ENCODE results near the gene PLEKHA7. TPM values are rescaled to one million over a fixed set of nuclear protein-coding genes. Genes with fewer than 3 reads are reported as not detected.

The PLEKHA7 gene
- total RNA-seq, 2 experiments from 2014 or later, result 0.13 TPM; not detected in 1

DNA sequence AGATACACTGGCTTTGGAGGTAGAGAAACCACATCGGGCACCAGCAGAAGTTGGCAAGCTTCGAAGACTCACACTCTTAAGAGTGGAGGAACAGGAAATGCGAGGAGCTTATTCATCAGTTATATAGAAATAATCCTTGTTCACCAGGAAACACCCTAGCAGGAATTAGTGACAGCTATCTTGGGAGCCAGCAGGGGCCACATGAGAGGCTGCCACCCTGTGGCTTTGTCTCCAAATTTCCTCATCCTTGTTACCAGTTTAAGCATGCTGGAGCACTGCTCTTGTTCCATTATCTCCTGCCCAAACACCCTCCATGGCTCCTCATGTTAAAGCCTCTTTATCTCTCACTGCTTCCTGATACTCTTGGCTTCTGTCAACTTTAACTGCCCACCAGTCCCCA is 131.0 kb downstream of the PLEKHA7 start:
- no peak overlapping the region for H3K4me3 ChIP-seq (ENCODE audit: low read depth, low read length, poor library complexity, severe bottlenecking)
- H3K9me2 ChIP-seq (ENCODE audit: insufficient read depth, low read length), result no peaks in the 10 kb centered on the region
- intact Hi-C loops (cut with micrococcal nuclease; ENCODE audit: unreplicated experiment), result no loop called here
- no peaks in the 10 kb centered on the region for H3K4me1 ChIP-seq (ENCODE audit: insufficient read depth, low read length, poor library complexity, severe bottlenecking)
- H3K79me2 ChIP-seq (ENCODE audit: insufficient read depth, low read depth, low read length), result no peaks in the 10 kb centered on the region
- CTCF ChIA-PET (ENCODE audit: unreplicated experiment), result no interaction called here
- POLR2A ChIA-PET, result interaction anchor here (0.9 kb wide), 1 partner anchor 33 kb away, joined by 3 read pairs; no protein-coding TSS in a partner anchor
- H3K27ac ChIP-seq (ENCODE audit: low read depth, low read length, poor library complexity, severe bottlenecking), result no peak overlapping the region
- H4K20me1 ChIP-seq (ENCODE audit: insufficient read depth, low read length), result no peaks in the 10 kb centered on the region
- H3K9me3 ChIP-seq (ENCODE audit: low read length), result no peaks in the 10 kb centered on the region
- no TSS peak for BruUV-seq (replicated peaks)
- no peak overlapping the region for H2AFZ ChIP-seq (ENCODE audit: low read length)
- no peak overlapping the region for H3K4me2 ChIP-seq (ENCODE audit: low read length)
- TF ChIP-seq EZH2phosphoT487 (IDR thresholded peaks at IDR 0.05; ENCODE audit: borderline replicate concordance, low read depth, low read length), result no peak
- no peaks in the 10 kb centered on the region for H3K36me3 ChIP-seq (ENCODE audit: insufficient read depth, low read length)
- no peak for DNase-seq (ENCODE audit: low spot score)

DNA sequence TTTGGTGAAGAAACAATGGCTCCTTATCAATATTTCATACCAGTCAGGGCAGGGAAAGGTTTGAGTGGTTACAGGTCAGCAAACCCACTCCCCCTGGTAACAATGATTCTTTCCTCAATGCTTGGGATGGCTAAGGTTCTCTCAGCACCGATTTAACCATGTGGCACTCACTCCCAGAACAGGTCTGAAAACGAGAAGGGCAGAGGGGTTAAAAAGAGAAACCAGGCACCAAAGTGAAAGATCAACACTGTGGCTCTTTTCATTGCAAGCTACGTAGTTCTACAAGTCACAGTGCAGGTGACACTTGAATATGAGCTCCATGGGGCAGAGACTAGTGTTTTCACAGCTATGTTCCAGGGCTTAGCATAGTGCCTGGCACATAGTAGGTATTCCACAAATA is 132.4 kb downstream of the PLEKHA7 start:
- no peaks in the 10 kb centered on the region for H4K20me1 ChIP-seq (ENCODE audit: insufficient read depth, low read length)
- H3K9me2 ChIP-seq (ENCODE audit: insufficient read depth, low read length), result no peaks in the 10 kb centered on the region
- ChIA-PET CTCF (ENCODE audit: unreplicated experiment) (no interaction called here), POLR2A (no interaction called here)
- H3K79me2 ChIP-seq (ENCODE audit: insufficient read depth, low read depth, low read length), result no peaks in the 10 kb centered on the region
- no peak overlapping the region for H2AFZ ChIP-seq (ENCODE audit: low read length)
- no peak overlapping the region for H3K4me3 ChIP-seq (ENCODE audit: low read depth, low read length, poor library complexity, severe bottlenecking)
- H3K4me2 ChIP-seq (ENCODE audit: low read length), result no peak overlapping the region
- H3K36me3 ChIP-seq (ENCODE audit: insufficient read depth, low read length), result no peaks in the 10 kb centered on the region
- H3K27ac ChIP-seq (ENCODE audit: low read depth, low read length, poor library complexity, severe bottlenecking), result no peak overlapping the region
- no peak for DNase-seq (ENCODE audit: low spot score)
- H3K9me3 ChIP-seq (ENCODE audit: low read length), result no peaks in the 10 kb centered on the region
- intact Hi-C loops (cut with micrococcal nuclease; ENCODE audit: unreplicated experiment), result no loop called here
- TF ChIP-seq EZH2phosphoT487 (IDR thresholded peaks at IDR 0.05; ENCODE audit: borderline replicate concordance, low read depth, low read length), result no peak
- TF ChIP-seq, protein P1, sequence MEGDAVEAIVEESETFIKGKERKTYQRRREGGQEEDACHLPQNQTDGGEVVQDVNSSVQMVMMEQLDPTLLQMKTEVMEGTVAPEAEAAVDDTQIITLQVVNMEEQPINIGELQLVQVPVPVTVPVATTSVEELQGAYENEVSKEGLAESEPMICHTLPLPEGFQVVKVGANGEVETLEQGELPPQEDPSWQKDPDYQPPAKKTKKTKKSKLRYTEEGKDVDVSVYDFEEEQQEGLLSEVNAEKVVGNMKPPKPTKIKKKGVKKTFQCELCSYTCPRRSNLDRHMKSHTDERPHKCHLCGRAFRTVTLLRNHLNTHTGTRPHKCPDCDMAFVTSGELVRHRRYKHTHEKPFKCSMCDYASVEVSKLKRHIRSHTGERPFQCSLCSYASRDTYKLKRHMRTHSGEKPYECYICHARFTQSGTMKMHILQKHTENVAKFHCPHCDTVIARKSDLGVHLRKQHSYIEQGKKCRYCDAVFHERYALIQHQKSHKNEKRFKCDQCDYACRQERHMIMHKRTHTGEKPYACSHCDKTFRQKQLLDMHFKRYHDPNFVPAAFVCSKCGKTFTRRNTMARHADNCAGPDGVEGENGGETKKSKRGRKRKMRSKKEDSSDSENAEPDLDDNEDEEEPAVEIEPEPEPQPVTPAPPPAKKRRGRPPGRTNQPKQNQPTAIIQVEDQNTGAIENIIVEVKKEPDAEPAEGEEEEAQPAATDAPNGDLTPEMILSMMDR (conservative IDR thresholded peaks at IDR 0.05; ENCODE audit: low read length), result no peak
- no peaks in the 10 kb centered on the region for H3K4me1 ChIP-seq (ENCODE audit: insufficient read depth, low read length, poor library complexity, severe bottlenecking)
- BruUV-seq (replicated peaks), result no TSS peak

DNA sequence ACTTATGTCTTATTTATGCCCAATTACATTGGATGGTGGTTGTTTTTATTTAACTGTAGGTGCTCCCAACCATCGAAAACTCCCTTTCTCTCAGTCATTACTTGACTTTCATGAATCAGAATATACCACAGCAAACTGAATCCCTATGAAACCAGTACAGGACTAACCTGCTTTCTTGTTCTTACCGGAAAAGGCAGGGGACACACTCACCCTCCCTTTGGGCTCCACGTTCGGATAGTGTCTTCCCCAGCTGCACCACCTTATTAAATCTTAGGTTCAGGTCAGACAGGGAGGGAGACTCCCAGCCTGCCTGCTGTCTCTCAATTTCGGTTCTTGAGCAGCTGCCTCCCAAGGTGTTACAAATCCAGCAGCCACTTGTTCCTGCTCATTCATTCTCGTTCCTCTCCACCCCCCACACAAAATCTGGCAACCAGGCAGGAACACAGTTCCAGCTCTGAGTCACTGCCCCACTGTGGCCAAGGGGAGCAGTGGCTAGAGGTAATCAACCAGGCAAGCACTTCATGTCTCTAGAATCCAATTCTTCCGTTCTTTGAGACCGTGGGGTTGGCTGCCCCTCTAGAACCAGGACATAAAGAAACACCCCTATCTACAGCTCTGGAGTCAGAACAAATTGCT is 133.0 kb downstream of the PLEKHA7 start:
- no peak overlapping the region for H3K4me2 ChIP-seq (ENCODE audit: low read length)
- H3K4me3 ChIP-seq (ENCODE audit: low read depth, low read length, poor library complexity, severe bottlenecking), result no peak overlapping the region
- H3K79me2 ChIP-seq (ENCODE audit: insufficient read depth, low read depth, low read length), result no peaks in the 10 kb centered on the region
- TF ChIP-seq, protein P1 (conservative IDR thresholded peaks at IDR 0.05; ENCODE audit: low read length), result no peak
- TF ChIP-seq EZH2phosphoT487 (IDR thresholded peaks at IDR 0.05; ENCODE audit: borderline replicate concordance, low read depth, low read length), result no peak
- ChIA-PET CTCF (ENCODE audit: unreplicated experiment) (no interaction called here), POLR2A (interaction anchor here (0.7 kb wide), 1 partner anchor 11 kb away, joined by 4 read pairs; no protein-coding TSS in a partner anchor)
- no peak overlapping the region for H2AFZ ChIP-seq (ENCODE audit: low read length)
- no peak overlapping the region for H3K27ac ChIP-seq (ENCODE audit: low read depth, low read length, poor library complexity, severe bottlenecking)
- no peaks in the 10 kb centered on the region for H3K9me3 ChIP-seq (ENCODE audit: low read length)
- DNase-seq (ENCODE audit: low spot score), result no peak
- H3K36me3 ChIP-seq (ENCODE audit: insufficient read depth, low read length), result no peaks in the 10 kb centered on the region
- intact Hi-C loops (cut with micrococcal nuclease; ENCODE audit: unreplicated experiment), result no loop called here
- no peaks in the 10 kb centered on the region for H3K4me1 ChIP-seq (ENCODE audit: insufficient read depth, low read length, poor library complexity, severe bottlenecking)
- no TSS peak for BruUV-seq (replicated peaks)
- no peaks in the 10 kb centered on the region for H3K9me2 ChIP-seq (ENCODE audit: insufficient read depth, low read length)
- no peaks in the 10 kb centered on the region for H4K20me1 ChIP-seq (ENCODE audit: insufficient read depth, low read length)
